GM19023 (cell line): ENCODE measurements around the gene NNT.
"Not testable (repeated sequence)": the region's sequence is repeated elsewhere in the genome, so short reads cannot be mapped to it uniquely, and the experiment has no call there.

Source experiments
- ATAC-seq: cut with Tn5 transposase; IDR thresholded peaks from one replicate; pipeline ENCODE4 v1.9.1; 2021; ENCODE audit warnings: mild to moderate bottlenecking, moderate library complexity; ENCODE audit not compliant: unreplicated experiment

The NNT gene

DNA sequence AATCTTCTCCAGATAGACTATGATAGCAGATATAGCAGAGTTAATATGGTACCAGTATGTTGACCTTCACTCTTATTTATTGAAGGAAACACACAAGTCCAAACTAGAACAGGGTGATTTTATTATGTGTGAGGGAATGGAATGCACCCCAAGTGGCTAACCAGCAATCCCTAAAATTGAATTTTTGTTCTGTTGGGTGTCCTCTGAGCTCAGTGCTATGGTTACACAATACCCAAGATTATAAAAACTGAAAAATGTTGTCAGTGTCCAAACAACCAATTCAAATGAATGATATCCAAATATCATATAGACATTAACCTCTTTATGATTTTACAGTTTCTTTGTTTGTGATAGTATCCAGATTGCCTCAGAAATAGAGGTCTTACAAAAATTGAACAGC, 60.9 kb downstream of the NNT start:
- ATAC-seq, result no peak

GRCh38 chr5:43664501-43665040, 61.6 kb downstream of the NNT start:
- ATAC-seq, result no peak

DNA sequence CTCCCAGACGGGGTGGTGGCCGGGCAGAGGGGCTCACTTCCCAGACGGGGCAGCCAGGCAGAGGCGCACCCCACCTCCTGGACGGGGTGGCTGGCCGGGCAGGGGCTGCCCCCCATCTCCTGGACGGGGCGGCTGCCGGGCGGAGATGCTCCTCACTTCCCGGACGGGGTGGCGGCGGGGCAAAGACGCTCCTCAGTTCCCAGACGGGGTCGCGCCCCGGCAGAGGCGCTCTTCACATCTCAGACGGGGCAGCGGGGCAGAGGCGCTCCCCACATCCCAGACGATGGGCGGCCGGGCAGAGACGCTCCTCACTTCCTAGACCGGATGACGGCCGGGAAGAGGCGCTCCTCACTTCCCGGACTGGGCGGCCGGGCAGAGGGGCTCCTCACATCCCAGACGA, 62.8 kb downstream of the NNT start:
- not testable (repeated sequence) for ATAC-seq

DNA sequence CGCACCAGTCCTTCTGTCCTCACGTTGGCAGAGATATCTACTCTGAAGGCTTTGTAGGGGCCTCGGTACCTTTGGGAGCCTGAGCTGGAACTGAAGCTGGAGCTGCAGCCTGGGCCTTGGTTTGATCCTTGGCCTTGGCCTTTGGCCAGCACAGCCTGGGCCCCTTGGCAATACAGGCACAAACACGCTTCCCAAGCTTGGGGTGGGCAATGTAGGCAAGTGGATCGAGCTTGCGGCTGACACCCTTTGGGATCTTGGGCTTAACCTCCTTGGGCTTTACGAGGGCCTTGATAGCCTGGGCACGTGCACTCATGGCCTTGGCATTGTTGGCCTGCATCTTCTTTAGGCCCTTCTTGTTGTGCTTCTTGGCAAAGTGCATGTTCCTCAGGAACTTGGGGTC, 63.7 kb downstream of the NNT start:
- not testable (repeated sequence) for ATAC-seq

DNA sequence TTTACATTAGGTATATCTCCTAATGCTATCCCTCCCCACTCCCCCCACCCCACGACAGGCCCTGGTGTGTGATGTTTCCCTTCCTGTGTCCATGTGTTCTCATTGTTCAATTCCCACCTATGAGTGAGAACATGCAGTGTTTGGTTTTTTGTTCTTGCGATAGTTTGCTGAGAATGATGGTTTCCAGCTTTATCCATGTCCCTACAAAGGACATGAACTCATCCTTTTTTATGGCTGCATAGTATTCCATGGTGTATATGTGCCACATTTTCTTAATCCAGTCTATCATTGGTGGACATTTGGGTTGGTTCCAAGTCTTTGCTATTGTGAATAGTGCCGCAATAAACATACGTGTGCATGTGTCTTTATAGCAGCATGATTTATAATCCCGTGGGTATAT, 64.4 kb downstream of the NNT start:
- ATAC-seq, result not testable (repeated sequence)

DNA sequence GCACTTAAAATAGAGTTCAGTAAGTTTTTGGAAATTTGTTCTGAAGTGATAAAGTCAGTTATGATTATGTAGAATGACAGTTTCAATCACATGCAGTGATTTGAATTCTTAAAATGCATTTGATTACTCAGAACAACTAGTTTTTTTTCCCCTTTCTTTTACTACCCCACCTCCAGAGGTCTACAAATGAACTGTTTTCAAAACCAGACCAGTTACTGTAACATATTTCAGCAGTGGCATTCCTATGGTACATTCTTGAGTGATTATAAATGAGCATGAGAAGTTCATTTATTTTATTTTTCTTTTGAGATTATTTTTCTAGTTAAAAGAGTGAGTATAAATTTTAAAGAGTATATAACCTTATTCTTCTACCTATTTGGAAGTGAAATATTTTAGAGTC, 71.6 kb downstream of the NNT start:
- no peak for ATAC-seq

GRCh38 chr5:43675357-43675756, 72.4 kb downstream of the NNT start:
- ATAC-seq, result no peak

DNA sequence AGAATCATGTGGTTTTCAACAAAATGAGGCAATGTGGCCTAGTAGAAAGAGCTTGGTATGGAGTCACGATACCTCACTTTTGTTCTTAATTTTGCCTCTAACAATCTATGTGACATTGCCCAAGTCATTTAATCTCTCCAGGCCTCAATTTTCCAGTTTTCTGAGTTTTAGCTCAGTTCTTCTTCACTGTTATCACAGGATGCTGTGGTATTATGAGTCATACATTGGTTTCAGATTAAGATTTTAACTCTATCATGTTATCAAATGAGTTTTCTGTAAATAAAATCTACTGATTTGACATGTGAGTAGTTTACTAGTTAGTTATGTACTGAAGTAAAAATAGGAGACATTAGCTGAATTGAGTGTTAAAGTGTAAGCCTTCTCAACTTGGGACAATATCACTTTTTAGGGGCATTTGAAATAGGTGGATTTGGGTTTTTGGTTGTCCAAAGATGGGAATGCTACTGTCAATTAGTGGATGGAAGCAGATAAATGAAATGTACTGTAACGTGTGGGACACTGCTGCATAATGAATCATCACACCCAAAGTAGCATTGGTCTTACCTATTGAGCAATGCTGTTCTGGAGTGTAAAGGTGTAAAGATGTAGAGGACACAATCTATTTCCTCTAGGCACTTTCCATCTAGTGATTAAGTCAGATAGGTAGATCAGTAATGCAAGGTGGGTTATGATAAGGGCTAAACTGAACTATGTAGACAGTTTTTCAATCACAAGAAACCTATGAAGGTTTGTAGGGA, 73.3 kb downstream of the NNT start:
- no peak for ATAC-seq

- ATAC-seq, result no peak
These were observed 74.3 kb downstream of the NNT start for GRCh38 chr5:43677253-43677652.

DNA sequence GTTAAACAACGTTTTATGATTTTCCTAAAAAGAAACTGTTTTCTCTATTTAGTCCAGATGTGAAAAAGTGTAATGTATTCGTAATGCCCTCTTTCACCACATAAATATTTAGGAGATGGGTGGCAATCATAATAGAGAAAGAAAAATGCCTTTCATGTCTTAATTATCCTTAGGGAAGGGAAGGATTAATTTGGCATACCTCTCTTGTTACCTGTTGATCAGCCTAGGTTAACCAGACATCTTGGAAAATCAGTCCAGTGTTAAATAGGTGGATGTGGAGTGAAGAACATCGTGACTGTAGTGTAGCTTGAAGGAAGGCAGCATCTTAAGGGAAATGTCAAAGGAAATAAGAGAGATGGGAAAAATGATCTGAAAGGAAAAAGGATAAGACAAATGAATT, 76.2 kb downstream of the NNT start:
- no peak for ATAC-seq

DNA sequence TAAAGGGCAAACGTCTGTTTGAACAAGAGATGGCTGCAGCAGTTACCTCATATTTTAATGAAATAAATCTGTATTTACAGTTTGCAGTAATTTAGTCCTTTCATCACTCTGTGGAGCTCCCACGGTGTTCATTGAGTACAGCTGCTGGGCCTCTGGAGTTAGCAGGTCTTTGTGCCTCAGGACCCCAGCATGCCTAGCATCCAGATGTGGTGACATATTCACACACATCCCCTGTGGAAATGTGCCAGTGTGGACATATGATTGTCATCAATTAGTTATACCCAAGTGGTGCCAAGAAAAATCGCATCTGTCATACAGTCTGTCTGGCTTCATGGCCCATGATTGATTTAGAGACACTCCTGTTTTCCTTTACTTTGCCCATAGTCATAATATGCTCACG, 77.3 kb downstream of the NNT start:
- no peak for ATAC-seq

DNA sequence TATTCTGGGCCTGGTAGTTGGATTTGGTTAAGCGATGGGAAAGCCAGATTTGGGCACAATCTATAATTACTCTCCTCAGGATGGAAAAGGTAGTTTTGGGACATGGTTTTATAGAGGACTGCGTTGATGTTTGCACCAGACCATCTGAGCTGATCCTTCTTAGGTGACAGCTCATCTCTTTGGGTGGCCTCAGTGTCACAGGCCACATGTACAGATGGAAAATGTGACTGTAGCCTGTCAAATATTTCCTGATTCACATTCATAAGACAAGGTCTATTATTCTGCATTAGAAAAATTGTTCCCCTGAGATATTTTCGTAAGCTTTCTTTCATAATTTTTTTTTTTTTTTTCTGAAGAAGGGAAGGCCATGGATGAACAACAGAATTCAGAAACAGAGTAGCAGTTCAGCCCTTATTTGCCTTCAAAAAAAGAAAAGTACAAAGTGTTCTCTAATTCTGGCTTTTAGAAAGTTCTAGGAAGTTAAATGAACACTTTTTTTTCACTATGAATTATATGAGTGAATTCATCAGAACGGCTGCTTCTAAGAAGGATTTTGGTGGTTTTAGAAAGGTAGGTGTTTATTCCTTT, 81.0 kb downstream of the NNT start:
- no peak for ATAC-seq

GRCh38 chr5:43685252-43685950, 82.4 kb downstream of the NNT start:
- ATAC-seq, result no peak

- no peak for ATAC-seq
These were observed 84.3 kb downstream of the NNT start for GRCh38 chr5:43687275-43687674.

- no peak for ATAC-seq
These were observed 88.3 kb downstream of the NNT start for GRCh38 chr5:43691275-43691674.

DNA sequence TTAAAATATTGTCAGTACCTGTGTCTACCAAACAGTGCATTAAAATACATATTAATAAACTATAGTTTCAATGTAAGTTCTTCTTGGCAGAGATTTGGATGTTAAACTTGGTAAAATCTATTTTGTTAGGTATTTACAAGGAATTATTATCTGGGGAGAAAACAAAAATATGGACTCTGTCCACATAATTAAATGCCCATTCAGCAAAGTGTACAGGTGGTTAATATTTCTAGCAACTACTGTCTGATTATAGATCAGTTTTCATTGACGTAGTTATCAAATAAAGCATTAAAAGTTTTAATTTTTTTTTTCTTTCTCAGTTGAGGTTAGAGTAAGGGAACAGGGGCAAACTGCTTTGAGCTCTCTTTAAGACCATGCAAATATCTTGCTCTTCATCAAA, 88.9 kb downstream of the NNT start:
- no peak for ATAC-seq

DNA sequence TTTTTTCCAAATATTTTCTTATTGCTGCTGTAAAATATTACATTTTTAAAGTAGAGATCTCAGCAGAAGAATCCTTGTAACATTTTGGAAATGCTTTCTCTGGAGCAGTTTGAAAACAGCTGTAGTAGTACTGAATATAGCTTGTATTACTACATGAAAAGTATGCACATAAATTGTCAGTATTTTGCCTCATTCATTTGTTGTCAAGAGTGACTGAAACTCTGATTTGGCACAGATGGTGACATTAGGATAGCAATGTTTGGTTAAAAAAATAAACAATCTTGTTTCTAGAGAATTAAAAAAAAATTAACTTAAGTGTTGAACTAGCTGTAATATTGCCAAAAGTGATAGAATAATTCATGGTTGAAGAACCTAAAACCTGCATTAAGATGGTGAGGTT, 90.4 kb downstream of the NNT start:
- ATAC-seq, result no peak

- no peak for ATAC-seq
These were observed 91.0 kb downstream of the NNT start for GRCh38 chr5:43694027-43694426.

GRCh38 chr5:43696444-43696843, 93.5 kb downstream of the NNT start:
- not testable (repeated sequence) for ATAC-seq

GRCh38 chr5:43699910-43700309, 96.9 kb downstream of the NNT start:
- no peak for ATAC-seq

DNA sequence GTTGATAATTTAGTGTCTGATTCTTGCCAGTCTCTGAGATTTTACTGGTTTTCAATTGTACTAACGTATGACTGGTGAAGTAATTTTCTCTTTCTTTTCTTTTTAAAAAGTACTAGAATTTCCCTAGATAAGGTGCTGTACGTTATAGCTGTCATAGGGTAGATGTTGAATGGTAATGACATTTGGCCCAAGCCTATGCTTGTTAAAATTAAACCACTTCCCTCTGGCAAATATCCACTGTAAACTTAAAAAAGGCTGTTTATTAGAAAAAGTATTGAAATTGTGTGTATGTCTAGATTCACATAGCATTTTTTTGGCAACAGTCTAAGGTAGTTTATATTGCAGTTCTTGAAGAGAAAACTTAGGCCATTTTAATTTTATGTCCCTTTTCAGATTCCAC, 97.6 kb downstream of the NNT start:
- no peak for ATAC-seq

DNA sequence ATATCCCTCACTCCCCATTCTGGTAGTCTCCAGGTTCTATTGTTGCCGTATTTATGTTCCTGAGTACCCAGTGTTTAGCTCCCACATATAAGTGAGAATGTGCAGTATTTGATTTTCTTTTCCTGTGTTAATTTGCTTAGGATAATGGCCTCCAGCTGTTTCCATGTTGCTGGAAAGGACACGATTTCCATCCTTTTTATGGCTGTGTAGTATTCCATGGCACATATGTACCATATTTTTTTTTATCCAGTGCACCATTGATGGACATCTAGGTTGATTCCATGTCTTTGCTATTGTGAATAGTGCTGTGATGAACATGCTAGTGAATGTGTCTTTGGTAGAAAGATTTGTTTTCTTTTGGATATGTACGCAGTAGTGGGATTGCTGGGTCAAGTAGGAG, 98.2 kb downstream of the NNT start:
- no peak for ATAC-seq
